ENCODE data around the gene CORO1C.

CORO1C gene

GRCh38 chr12:108646600-108647579, 84.4 kb downstream of the CORO1C start:
- DNase-seq = peak in 1 of 6 experiments; percentile 11

- DNase-seq = peak in 2 of 6 experiments; percentile 13 to 20
These were observed 85.4 kb downstream of the CORO1C start for GRCh38 chr12:108645686-108646599.

GRCh38 chr12:108644811-108645120, 86.6 kb downstream of the CORO1C start:
- no peak for DNase-seq

GRCh38 chr12:108643941-108644810, 87.1 kb downstream of the CORO1C start:
- DNase-seq = no peak

GRCh38 chr12:108642899-108643654, 88.2 kb downstream of the CORO1C start:
- DNase-seq = no peak

GRCh38 chr12:108642269-108642870, 88.9 kb downstream of the CORO1C start:
- no peak for DNase-seq

GRCh38 chr12:108641446-108642268, 89.7 kb downstream of the CORO1C start:
- DNase-seq = no peak

- DNase-seq = no peak
These were observed 90.4 kb downstream of the CORO1C start for GRCh38 chr12:108640802-108641445.

GRCh38 chr12:108638997-108639822, 92.1 kb downstream of the CORO1C start:
- DNase-seq = no peak

- DNase-seq = no peak
These were observed 93.0 kb downstream of the CORO1C start for GRCh38 chr12:108638141-108638827.

- no peak for DNase-seq
These were observed 93.9 kb downstream of the CORO1C start for GRCh38 chr12:108637222-108637971.

- peak in 2 of 6 experiments; percentile 19 to 29 for DNase-seq
These were observed 95.1 kb downstream of the CORO1C start for GRCh38 chr12:108635997-108636808.

GRCh38 chr12:108635201-108635996, 95.9 kb downstream of the CORO1C start:
- DNase-seq = peak in 5 of 6 experiments; percentile 6 to 68 (median 47)

GRCh38 chr12:108634341-108634751, 97.0 kb downstream of the CORO1C start:
- peak in 5 of 6 experiments; percentile 8 to 55 (median 24) for DNase-seq

- peak; percentile 72 to 93 (median 84) for DNase-seq
These were observed 97.6 kb downstream of the CORO1C start, which contains the start of gene SELPLG for GRCh38 chr12:108633534-108634248. Gene SELPLG, minus strand, starts transcription at chr12:108633894. Its CDS starts 9,587 bp downstream, at chr12:108624307.

Data from stimulated activated naive CD4-positive, alpha-beta T cell (primary cell).